NOMO-1 treated with dmso at 0.1 percent for 144 hours (cell line): ENCODE measurements around the gene TSPAN16.
"Not testable (repeated sequence)": the region's sequence is repeated elsewhere in the genome, so short reads cannot be mapped to it uniquely, and the experiment has no call there.

Experiments
- DNase-seq: peaks from one replicate; lab custom pipeline; 2025; ENCODE audit not compliant: unreplicated experiment; lab: John Stamatoyannopoulos, UW

The TSPAN16 gene

DNA sequence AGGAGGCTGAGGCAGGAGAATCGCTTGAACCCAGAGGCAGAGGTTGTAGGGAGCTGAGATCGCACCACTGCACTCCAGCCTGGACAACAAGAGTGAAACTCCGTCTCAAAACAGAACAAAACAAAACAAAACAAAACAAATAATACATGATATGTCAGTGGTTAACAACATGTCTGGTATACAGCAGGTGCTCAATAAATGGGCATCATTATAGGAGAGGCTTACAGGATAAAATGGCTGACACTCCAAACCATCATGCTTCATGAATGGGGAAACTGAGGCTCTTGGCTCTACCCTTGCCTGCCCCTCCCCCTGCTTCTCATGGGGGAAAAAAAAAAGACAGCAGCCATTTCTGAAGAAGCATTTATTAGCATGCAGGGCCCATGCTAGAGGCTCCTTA lies 46.5 kb downstream of the TSPAN16 start:
- DNase-seq: no peak

- DNase-seq: no peak
Observed at GRCh38 chr19:11345122-11345803, 49.3 kb downstream of the TSPAN16 start.

- peak; percentile 97 for DNase-seq
Observed at GRCh38 chr19:11346104-11346940, 50.4 kb downstream of the TSPAN16 start, which contains the start of the genes CCDC159 and TMEM205. TSS of gene CCDC159 (plus strand) at chr19:11346519. CDS start at chr19:11346607, 88 bp downstream. TSS of gene TMEM205 (minus strand) at chr19:11346268. CDS start at chr19:11345619, 649 bp downstream.

DNA sequence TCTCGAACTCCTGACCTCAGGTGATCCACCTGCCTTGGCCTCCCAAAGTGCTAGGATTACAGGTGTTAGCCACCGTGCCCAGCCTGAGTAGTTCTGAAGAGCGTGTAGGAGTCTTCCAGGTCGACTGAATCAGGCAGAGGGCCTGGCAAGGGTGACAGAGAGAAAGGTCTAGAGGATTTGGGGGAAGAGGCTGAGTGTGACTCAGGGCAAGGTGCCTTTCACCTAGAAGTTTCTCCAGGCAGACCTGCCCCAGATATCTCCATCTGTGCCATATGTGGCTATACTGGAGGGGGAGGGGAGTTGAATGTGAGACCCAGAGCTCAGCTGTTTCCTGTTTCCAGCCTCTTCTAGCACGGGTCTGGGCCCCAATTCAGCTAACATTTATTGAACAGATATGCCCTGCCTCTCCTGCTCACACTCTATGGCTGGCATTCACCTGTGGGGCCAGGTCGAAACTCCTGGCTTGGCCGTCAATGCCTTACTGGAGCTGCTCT lies 51.6 kb downstream of the TSPAN16 start:
- DNase-seq: no peak

GRCh38 chr19:11349171-11349570 lies 53.2 kb downstream of the TSPAN16 start:
- no peak for DNase-seq

GRCh38 chr19:11354102-11354501 lies 58.1 kb downstream of the TSPAN16 start:
- DNase-seq: not testable (repeated sequence)

- DNase-seq: peak; percentile 65
Observed at GRCh38 chr19:11355160-11356073, 59.5 kb downstream of the TSPAN16 start, which contains the start of gene PLPPR2. TSS of gene PLPPR2 (plus strand) at chr19:11355432. CDS start at chr19:11357674, 2,242 bp downstream.

DNA sequence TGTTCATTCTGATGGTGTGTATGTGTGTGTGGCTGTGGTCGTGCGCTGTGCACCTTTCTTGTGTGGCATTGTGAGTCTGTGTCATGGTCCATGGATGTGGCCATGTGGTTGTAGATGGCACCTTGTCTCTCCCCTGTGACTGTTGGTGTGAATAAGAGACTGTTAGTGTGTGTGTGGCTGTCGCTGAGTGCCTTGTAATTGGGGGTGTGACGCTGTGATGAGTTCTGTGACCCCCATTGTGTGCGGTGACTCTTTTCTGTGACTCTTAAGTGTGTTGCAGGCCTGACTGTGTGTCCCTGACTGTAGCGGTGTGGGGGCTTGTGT lies 60.1 kb downstream of the TSPAN16 start:
- DNase-seq: no peak

GRCh38 chr19:11356676-11357550 lies 61.0 kb downstream of the TSPAN16 start:
- no peak for DNase-seq

GRCh38 chr19:11359421-11359820 lies 63.5 kb downstream of the TSPAN16 start:
- DNase-seq: no peak

GRCh38 chr19:11361037-11361770 lies 65.2 kb downstream of the TSPAN16 start:
- no peak for DNase-seq

DNA sequence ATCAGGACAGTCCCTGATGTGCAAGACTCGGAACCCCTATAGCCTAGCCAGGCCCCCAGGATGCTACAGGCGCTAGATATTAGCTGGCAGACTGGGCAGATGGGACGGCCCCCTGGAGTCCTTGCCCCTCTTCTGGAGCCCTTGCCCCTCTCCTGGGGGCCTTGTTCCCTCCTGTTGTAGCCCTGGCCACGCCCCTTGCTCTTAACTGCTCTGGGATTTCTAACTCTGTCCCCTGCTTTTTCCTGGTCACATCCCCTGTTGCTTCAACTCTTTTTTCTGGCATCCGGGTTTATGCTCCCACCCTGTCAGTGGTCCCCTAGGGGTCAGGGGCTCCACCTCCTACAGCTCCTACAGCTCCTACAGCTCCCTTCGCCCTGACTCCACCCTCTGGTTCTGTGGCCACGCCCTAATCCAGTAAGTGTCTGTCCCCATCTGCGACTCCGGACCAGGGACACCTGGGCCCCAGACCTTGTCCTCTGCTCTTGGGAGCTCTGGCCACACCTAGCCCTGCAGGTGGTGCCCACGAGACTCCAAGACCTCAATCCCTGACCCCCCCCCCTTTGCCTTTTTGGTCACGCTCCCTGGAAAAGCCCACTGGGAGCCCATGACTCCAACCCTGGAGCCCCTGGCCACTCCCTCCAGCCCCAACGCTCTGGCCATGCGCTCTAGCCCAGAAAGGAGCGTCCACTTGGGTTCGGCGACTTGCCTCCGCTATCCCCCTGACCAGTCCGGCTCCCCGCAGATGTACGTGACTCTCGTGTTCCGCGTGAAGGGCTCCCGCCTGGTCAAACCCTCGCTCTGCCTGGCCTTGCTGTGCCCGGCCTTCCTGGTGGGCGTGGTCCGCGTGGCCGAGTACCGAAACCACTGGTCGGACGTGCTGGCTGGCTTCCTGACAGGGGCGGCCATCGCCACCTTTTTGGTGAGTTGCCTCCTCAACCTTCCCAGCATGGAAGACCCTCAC lies 66.1 kb downstream of the TSPAN16 start:
- no peak for DNase-seq

GRCh38 chr19:11363881-11364280 lies 67.9 kb downstream of the TSPAN16 start:
- DNase-seq: no peak

DNA sequence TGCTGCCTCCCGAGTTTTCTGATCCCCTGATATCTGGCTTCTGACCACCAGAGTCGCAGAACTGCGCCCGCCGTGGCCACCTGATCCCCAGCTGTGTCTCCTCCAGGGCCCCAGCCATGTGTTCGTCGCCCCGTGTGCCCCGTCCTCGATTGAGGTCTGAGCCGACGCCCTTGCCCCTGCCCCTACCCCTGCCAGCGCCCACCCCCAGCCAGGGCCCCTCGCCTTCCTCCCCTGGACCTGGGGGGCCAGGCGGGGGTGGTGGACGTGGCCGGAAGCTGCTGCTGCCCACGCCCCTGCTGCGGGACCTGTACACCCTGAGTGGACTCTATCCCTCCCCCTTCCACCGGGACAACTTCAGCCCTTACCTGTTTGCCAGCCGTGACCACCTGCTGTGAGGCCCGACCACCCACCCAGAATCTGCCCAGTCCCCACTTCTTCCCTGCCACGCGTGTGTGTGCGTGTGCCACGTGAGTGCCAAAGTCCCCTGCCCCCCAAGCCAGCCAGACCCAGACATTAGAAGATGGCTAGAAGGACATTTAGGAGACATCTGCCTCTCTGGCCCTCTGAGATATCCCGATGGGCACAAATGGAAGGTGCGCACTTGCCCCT lies 68.4 kb downstream of the TSPAN16 start:
- no peak for DNase-seq

DNA sequence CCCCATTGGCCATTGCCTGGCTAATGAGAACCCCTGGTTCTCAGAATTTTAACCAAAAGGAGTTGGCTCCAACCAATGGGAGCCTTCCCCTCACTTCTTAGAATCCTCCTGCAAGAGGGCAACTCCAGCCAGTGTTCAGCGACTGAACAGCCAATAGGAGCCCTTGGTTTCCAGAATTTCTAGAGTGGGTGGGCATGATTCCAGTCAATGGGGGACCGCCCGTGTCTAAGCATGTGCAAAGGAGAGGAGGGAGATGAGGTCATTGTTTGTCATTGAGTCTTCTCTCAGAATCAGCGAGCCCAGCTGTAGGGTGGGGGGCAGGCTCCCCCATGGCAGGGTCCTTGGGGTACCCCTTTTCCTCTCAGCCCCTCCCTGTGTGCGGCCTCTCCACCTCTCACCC lies 69.0 kb downstream of the TSPAN16 start:
- no peak for DNase-seq
